Left renal cortex interstitium (tissue), 4 donors: ENCODE measurements around the gene SFN. TPM values are rescaled to one million over a fixed set of nuclear protein-coding genes. Genes with fewer than 3 reads are reported as not detected.

Source experiments
- DNase-seq, 4 donors: peaks; one replicate each; pipeline ENCODE4 v3.0.0-alpha.2; 2013; ENCODE audit warnings: low read depth in 4 of 4, low spot score in 2 of 4, missing footprints in 1 of 4
- polyA plus RNA-seq, 4 donors: library from polyadenylated mRNA; unstranded; fragments of 120-200 nt; gene quantifications; one replicate each; pipeline ENCODE4 v1.2.1, GENCODE V29; 2013; ENCODE audit not compliant: insufficient read length in 4 of 4

SFN gene
- polyA plus RNA-seq, 4 donors, result 0.41 to 1.1 (median 0.56) TPM

DNA sequence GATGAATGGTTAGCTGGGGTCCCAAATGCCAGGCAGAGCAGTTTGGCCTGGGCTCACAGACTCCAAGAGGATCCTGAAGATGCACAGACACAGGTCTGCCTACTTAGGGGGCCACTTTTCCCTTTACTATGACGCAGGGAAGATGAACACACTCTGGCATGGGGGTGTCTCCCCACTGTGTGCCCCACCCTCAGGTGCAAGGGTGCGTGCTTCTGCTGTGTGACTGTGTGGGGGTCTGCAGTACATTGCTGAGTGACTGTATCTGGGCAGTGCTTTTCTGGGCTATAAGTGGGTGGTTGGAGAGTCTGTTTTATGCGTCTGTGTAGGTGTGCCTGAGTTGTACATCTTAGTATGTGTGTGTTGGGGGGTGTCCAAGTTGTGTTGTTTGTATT lies 47.0 kb downstream of the SFN start:
- DNase-seq, result no peak

DNA sequence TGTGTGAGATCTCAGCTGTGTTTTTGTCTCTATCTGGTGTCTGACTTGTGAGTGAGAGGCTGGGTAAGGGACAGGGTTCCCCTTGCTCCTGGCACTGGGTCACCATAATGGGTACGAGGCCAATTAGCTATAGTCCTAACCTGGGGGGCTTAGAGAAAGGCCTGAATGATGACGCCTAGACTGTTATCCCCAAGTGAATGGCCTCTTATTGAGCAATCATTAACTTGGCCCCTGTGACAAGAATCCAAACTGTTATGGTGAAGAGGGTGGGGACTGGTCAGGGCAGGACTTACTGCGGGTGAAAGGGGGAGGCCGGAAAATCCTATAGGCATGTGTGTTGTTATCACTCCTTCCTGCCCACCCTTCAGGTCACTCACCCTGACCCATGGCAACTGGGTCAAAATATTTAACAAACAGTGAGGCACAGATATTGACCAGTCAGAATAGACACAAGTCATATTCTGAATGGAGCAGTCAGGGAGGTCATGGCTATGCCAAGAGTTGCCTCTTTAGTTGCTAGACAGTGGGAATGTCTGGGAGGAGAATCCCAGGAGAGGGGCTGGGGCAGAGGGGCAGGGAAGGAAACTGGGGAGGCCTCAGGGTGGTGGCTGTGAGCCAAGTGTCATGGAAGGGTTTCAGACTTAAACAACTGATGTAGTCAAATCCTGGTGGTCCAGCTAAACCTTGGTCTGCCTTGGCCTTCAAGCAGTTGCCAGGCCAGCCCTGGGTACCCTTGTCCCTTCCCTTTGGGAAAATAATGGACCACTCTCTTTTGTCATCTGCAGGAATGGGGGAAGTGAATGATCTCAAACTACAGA lies 47.6 kb downstream of the SFN start:
- no peak for DNase-seq

DNA sequence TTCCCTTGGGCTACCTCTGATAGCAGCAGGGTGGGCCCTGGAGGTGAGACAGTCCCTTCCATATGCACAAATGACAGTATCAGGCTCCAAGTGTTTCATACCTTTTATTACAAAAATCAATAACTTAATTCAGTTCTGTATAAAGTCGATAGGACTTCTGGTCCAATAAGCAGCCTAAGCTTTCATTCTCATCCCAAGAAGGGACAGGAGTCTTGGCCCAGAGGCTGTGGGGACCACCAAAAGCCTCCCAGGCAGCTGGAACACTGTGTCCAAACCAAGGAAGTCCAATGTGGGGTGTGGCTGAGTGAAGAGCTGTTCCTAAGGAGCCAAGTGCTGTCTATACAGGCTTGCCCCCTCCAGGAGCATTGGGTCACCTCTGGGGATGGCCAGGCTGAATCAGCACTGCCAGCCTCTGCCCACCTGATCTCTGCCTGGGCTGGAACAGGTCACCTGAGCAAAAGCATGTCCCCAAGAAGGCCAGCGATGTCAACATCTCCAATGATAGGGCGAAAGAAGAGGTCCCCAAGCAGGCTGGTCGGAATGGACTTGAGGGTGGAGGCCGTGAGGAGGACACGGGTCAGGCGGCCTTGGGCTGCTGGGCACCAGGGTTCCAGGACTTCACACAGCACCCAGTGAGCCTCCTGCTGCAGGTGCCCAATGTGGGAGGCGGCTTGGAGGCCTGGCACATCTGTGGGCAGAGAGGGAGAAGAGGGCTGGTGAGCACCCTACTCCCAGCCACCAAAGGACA lies 48.6 kb downstream of the SFN start:
- no peak for DNase-seq

DNA sequence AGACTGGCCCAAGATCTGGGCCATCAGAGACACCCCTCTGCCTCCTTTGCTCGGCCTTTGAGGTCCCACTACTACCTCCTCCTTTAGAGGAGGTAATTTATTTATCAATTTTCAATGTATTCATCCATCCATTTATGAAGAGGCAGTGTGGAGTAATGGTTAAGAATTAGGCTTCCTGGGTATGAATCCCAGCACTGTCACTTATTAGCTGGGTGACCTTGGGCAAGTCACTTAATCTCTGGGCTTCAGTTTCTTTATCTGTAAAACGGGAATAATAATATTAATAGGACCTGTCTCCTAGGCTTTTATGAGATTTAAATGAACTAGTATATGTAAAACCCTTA lies 49.2 kb downstream of the SFN start:
- DNase-seq, result no peak

DNA sequence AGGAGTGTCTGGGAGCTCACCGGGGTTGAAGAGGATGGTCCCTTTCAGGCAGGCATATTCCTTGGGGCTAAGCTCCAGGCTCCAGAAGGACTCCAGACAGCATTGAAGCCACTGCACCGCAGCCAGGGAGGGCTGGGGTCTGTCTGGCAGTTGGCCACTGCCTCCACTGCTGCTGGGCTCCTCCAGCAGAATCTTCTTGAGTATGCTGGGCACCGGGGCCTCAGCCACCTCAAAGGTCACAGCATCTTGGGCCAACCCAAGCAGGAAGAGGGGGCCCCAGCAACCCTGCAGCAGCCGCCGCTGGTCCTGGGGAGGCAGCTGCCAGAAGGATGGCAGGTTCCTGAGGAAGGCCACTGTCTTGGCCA lies 50.4 kb downstream of the SFN start:
- no peak for DNase-seq

Other genes starting within 250 kb of the SFN start
- 100 to 1,000 TPM in 2 of 4 donors, 10 to 100 TPM in 2; 79.0 to 142 (median 92.1) TPM for gene ARID1A, start 167.1 kb upstream of the SFN start, polyA plus RNA-seq
- gene PIGV, start 75.2 kb upstream of the SFN start, polyA plus RNA-seq, result 10 to 100 TPM; 16.8 to 19.6 (median 17.6) TPM
- 10 to 100 TPM; 20.0 to 29.3 (median 21.3) TPM for gene ZDHHC18, start 36.5 kb upstream of the SFN start, polyA plus RNA-seq
- gene GPN2, start 27.1 kb downstream of the SFN start, polyA plus RNA-seq, result 10 to 100 TPM; 28.2 to 35.7 (median 33.7) TPM
- 10 to 100 TPM; 15.1 to 17.0 (median 16.0) TPM for gene GPATCH3, start 37.3 kb downstream of the SFN start, polyA plus RNA-seq
- 1 to 10 TPM; 1.1 to 1.9 (median 1.5) TPM for gene NR0B2, start 50.8 kb downstream of the SFN start, polyA plus RNA-seq
- gene NUDC, start 58.6 kb downstream of the SFN start, polyA plus RNA-seq, result 10 to 100 TPM; 81.4 to 98.6 (median 94.9) TPM
- 10 to 100 TPM in 2 of 4 donors, 1 to 10 TPM in 2; 8.8 to 11.7 (median 10.3) TPM for gene KDF1, start 97.3 kb downstream of the SFN start, polyA plus RNA-seq
- 1 to 10 TPM; 5.6 to 8.2 (median 7.0) TPM for gene TRNP1, start 130.5 kb downstream of the SFN start, polyA plus RNA-seq
- 1 to 10 TPM; 1.0 to 1.5 (median 1.3) TPM for gene TENT5B, start 149.7 kb downstream of the SFN start, polyA plus RNA-seq